Neuron (in vitro differentiated cells): ENCODE results near the gene HOXD13.

Experiments
- H2AFZ ChIP-seq: one replicate; pipeline ENCODE4 v1.6.1; 2013; ENCODE audit warnings: low read depth, mild to moderate bottlenecking, inconsistent platforms, low read length, moderate library complexity
- H3K27me3 ChIP-seq: one replicate; pipeline ENCODE4 v1.6.1; 2013; ENCODE audit warnings: low read length; ENCODE audit not compliant: insufficient read depth
- H3K36me3 ChIP-seq: one replicate; pipeline ENCODE4 v1.6.1; 2013; ENCODE audit warnings: low read length; ENCODE audit not compliant: insufficient read depth
- H3K4me1 ChIP-seq: one replicate; pipeline ENCODE4 v1.6.1; 2013; ENCODE audit warnings: low read length; ENCODE audit not compliant: insufficient read depth
- H3K4me3 ChIP-seq: 2 replicates; pipeline ENCODE4 v1.5.1; 2013; ENCODE audit warnings: mild to moderate bottlenecking, low read length, moderate library complexity
- H3K9me3 ChIP-seq: one replicate; pipeline ENCODE4 v1.6.1; 2013; ENCODE audit warnings: low read length

The HOXD13 gene

GRCh38 chr2:176110415-176111308 lies 18.1 kb downstream of the HOXD13 start:
- Histone ChIP-seq H3K9me3 (no peaks in the 10 kb centered on the region), H3K27me3 (peaks cover 98% of the 10 kb centered on the region), H3K36me3 (no peaks in the 10 kb centered on the region), H2AFZ (no peak overlapping the region), H3K4me1 (no peaks in the 10 kb centered on the region), H3K4me3 (no peak overlapping the region)

- no peak overlapping the region for H2AFZ ChIP-seq
- no peaks in the 10 kb centered on the region for H3K9me3 ChIP-seq
- H3K27me3 ChIP-seq = peaks cover 98% of the 10 kb centered on the region
- H3K4me1 ChIP-seq = no peaks in the 10 kb centered on the region
- no peaks in the 10 kb centered on the region for H3K36me3 ChIP-seq
- no peak overlapping the region for H3K4me3 ChIP-seq
Measured at GRCh38 chr2:176111309-176111663, 18.8 kb downstream of the HOXD13 start.

GRCh38 chr2:176111846-176112374 lies 19.4 kb downstream of the HOXD13 start:
- no peak overlapping the region for H2AFZ ChIP-seq
- no peaks in the 10 kb centered on the region for H3K4me1 ChIP-seq
- H3K9me3 ChIP-seq = peaks cover 5% of the 10 kb centered on the region
- H3K4me3 ChIP-seq = no peak overlapping the region
- H3K27me3 ChIP-seq = peaks cover 98% of the 10 kb centered on the region
- H3K36me3 ChIP-seq = no peaks in the 10 kb centered on the region

GRCh38 chr2:176112375-176113302 lies 20.1 kb downstream of the HOXD13 start:
- H3K9me3 ChIP-seq = peaks cover 10% of the 10 kb centered on the region
- H2AFZ ChIP-seq = no peak overlapping the region
- peaks cover 99% of the 10 kb centered on the region for H3K27me3 ChIP-seq
- H3K36me3 ChIP-seq = no peaks in the 10 kb centered on the region
- no peaks in the 10 kb centered on the region for H3K4me1 ChIP-seq
- no peak overlapping the region for H3K4me3 ChIP-seq

GRCh38 chr2:176114120-176114929 lies 21.8 kb downstream of the HOXD13 start:
- Histone ChIP-seq H3K27me3 (peaks cover 99% of the 10 kb centered on the region), H3K4me3 (no peak overlapping the region), H3K4me1 (no peaks in the 10 kb centered on the region), H3K36me3 (no peaks in the 10 kb centered on the region), H3K9me3 (peaks cover 12% of the 10 kb centered on the region), H2AFZ (no peak overlapping the region)

GRCh38 chr2:176114930-176115625 lies 22.6 kb downstream of the HOXD13 start:
- Histone ChIP-seq H3K4me1 (no peaks in the 10 kb centered on the region), H2AFZ (no peak overlapping the region), H3K36me3 (no peaks in the 10 kb centered on the region), H3K4me3 (no peak overlapping the region), H3K9me3 (peaks cover 12% of the 10 kb centered on the region), H3K27me3 (peaks cover 99% of the 10 kb centered on the region)

- peaks cover 99% of the 10 kb centered on the region for H3K27me3 ChIP-seq
- no peak within 1 kb of the TSS for H2AFZ ChIP-seq
- H3K36me3 ChIP-seq = no peaks in the 10 kb centered on the region
- no peak within 1 kb of the TSS for H3K4me3 ChIP-seq
- H3K9me3 ChIP-seq = peaks cover 12% of the 10 kb centered on the region
- no peaks in the 10 kb centered on the region for H3K4me1 ChIP-seq
Measured at GRCh38 chr2:176115883-176116813, 23.6 kb downstream of the HOXD13 start, which contains the start of gene HOXD10. Gene HOXD10, plus strand, starts transcription at chr2:176116778. Its CDS starts 56 bp downstream, at chr2:176116834.

GRCh38 chr2:176117162-176117822 lies 24.8 kb downstream of the HOXD13 start:
- Histone ChIP-seq H3K9me3 (peaks cover 12% of the 10 kb centered on the region), H3K4me3 (no peak overlapping the region), H3K36me3 (no peaks in the 10 kb centered on the region), H3K27me3 (peaks cover 99% of the 10 kb centered on the region), H3K4me1 (peaks cover 1% of the 10 kb centered on the region), H2AFZ (no peak overlapping the region)

GRCh38 chr2:176117823-176118371 lies 25.4 kb downstream of the HOXD13 start:
- no peak overlapping the region for H3K4me3 ChIP-seq
- H3K9me3 ChIP-seq = peaks cover 12% of the 10 kb centered on the region
- no peaks in the 10 kb centered on the region for H3K36me3 ChIP-seq
- H2AFZ ChIP-seq = no peak overlapping the region
- H3K27me3 ChIP-seq = peaks cover 99% of the 10 kb centered on the region
- H3K4me1 ChIP-seq = peaks cover 7% of the 10 kb centered on the region

GRCh38 chr2:176118601-176119339 lies 26.2 kb downstream of the HOXD13 start:
- no peaks in the 10 kb centered on the region for H3K36me3 ChIP-seq
- H3K4me3 ChIP-seq = no peak overlapping the region

More at GRCh38 chr2:176118601-176119339, 26.2 kb downstream of the HOXD13 start:
- peaks cover 7% of the 10 kb centered on the region for H3K4me1 ChIP-seq
- H3K27me3 ChIP-seq = peaks cover 99% of the 10 kb centered on the region
- peaks cover 12% of the 10 kb centered on the region for H3K9me3 ChIP-seq
- H2AFZ ChIP-seq = no peak overlapping the region
